ENCODE measurements around the gene CCDC194.

CCDC194 gene

DNA sequence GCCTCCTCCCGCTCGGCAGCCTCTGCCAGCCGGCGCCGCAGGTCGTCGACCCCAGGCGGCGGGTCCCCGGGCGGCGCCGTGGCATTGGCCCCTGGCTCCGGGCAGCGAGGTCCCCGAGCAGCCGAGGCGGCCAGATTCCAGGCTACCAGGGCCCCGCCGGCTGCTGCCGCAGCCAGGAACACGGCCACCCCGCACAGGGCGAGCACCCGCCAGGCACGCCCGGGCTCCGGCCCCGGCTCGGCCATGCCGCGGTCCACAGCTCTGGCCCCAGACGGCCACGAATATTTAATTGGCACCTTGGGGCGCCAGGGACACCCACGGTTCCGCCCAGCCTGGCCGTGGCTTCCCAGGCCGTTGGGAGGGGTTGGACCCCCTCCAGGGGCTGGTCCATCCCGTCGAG lies at the start of gene CCDC194:
CCDC194 (minus strand) TSS at position 283 of the 400 bp plus-strand sequence; CDS start at position 245, 38 bp downstream.
- H3K9me3 Mint-ChIP-seq, result peaks cover 0 to under 1% of the 10 kb centered on the region in 2 donors
- H3K4me1 Mint-ChIP-seq, result peaks cover 20 to 28% of the 10 kb centered on the region in 2 donors
- H3K27ac Mint-ChIP-seq, result no peak within 1 kb of the TSS
- peaks cover 4 to 6% of the 10 kb centered on the region in 2 donors for H3K27me3 Mint-ChIP-seq
- H3K36me3 Mint-ChIP-seq, result peaks cover 7 to 20% of the 10 kb centered on the region in 2 donors
- DNase-seq, result no peak
- ATAC-seq (replicated peaks), result no peak
- H3K4me3 Mint-ChIP-seq, result peak within 1 kb of the TSS in 1 of 2 donors; percentile 46

DNA sequence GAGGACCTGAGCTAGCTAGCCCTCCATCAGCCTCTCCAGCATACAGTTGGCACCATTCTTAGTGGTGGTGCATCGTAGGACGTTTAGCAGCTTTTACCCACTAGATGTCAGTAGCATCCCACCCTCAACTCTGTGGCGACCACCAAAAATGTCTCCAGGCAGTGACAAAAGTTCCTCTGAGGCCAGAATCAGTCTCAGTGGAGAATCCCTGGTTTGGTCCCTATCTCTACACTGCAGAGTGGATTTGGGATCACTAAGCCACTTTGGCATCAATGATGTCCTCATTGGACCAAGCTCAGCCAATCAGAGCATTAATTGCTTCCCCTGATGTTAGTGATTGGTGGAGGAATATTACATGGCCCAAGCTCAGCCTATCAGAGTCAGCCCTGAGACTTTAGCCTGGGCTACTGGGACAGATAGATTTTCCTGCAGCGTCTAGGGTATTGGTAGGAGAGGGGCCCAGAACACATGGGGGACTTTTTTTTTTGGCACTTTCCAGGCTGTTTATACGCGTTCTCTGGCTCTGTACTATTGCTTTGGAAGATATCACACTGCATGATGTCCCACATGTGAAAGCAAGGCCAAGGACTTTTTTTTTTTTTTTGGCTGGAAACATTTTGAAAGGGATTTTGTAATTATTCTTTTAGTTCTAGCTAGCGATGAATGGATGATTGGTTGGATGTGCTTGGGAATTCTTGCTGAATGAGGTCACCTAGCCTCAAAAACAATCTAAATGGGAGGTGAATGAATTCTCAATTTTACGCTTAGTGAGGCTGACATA lies 47.4 kb upstream of the CCDC194 start:
- H3K4me3 Mint-ChIP-seq, result no peak overlapping the region
- DNase-seq, result no peak
- ATAC-seq (replicated peaks), result peak; percentile 63 to 77
- no peaks in the 10 kb centered on the region for H3K9me3 Mint-ChIP-seq
- H3K27me3 Mint-ChIP-seq, result peaks cover 0 to 5% of the 10 kb centered on the region in 2 donors
- no peak overlapping the region for H3K27ac Mint-ChIP-seq
- H3K36me3 Mint-ChIP-seq, result no peaks in the 10 kb centered on the region
- no peaks in the 10 kb centered on the region for H3K4me1 Mint-ChIP-seq

GRCh38 chr19:17436874-17437267 lies 42.9 kb upstream of the CCDC194 start:
- Mint-ChIP-seq H3K4me3 (no peak overlapping the region), H3K9me3 (no peaks in the 10 kb centered on the region), H3K36me3 (no peaks in the 10 kb centered on the region), H3K4me1 (no peaks in the 10 kb centered on the region), H3K27ac (no peak overlapping the region), H3K27me3 (peaks cover 0 to 5% of the 10 kb centered on the region in 2 donors)
- ATAC-seq (replicated peaks), result no peak
- DNase-seq, result no peak

GRCh38 chr19:17436094-17436873 lies 42.3 kb upstream of the CCDC194 start:
- Mint-ChIP-seq H3K9me3 (no peaks in the 10 kb centered on the region), H3K4me3 (no peak overlapping the region), H3K27ac (no peak overlapping the region), H3K36me3 (no peaks in the 10 kb centered on the region), H3K27me3 (peaks cover 0 to 5% of the 10 kb centered on the region in 2 donors), H3K4me1 (no peaks in the 10 kb centered on the region)
- DNase-seq (no peak), ATAC-seq (replicated peaks) (no peak)

- no peak for ATAC-seq (replicated peaks)
- no peak for DNase-seq
- no peaks in the 10 kb centered on the region for H3K4me1 Mint-ChIP-seq
- no peaks in the 10 kb centered on the region for H3K36me3 Mint-ChIP-seq
- H3K9me3 Mint-ChIP-seq, result no peaks in the 10 kb centered on the region
- H3K27ac Mint-ChIP-seq, result no peak overlapping the region
- no peak overlapping the region for H3K4me3 Mint-ChIP-seq
- H3K27me3 Mint-ChIP-seq, result peaks cover 0 to 5% of the 10 kb centered on the region in 2 donors
These were observed 41.2 kb upstream of the CCDC194 start for GRCh38 chr19:17435218-17435617.

- ATAC-seq (replicated peaks), result no peak
- no peak overlapping the region for H3K27ac Mint-ChIP-seq
- no peak overlapping the region for H3K4me3 Mint-ChIP-seq
- no peaks in the 10 kb centered on the region for H3K9me3 Mint-ChIP-seq
- H3K4me1 Mint-ChIP-seq, result no peaks in the 10 kb centered on the region
- H3K36me3 Mint-ChIP-seq, result no peaks in the 10 kb centered on the region
- H3K27me3 Mint-ChIP-seq, result no peaks in the 10 kb centered on the region
- no peak for DNase-seq
These were observed 37.4 kb upstream of the CCDC194 start for GRCh38 chr19:17431417-17431816.

- Mint-ChIP-seq H3K9me3 (no peaks in the 10 kb centered on the region), H3K36me3 (peaks cover 0 to 2% of the 10 kb centered on the region in 2 donors), H3K4me3 (no peak overlapping the region), H3K4me1 (peaks cover 5% of the 10 kb centered on the region in 2 donors), H3K27me3 (no peaks in the 10 kb centered on the region), H3K27ac (no peak overlapping the region)
- no peak for ATAC-seq (replicated peaks)
- no peak for DNase-seq
These were observed 35.7 kb upstream of the CCDC194 start for GRCh38 chr19:17429641-17430113.

GRCh38 chr19:17424743-17425365 lies 30.9 kb upstream of the CCDC194 start:
- H3K4me1 Mint-ChIP-seq, result peaks cover 11 to 21% of the 10 kb centered on the region in 2 donors
- peaks cover 5 to 12% of the 10 kb centered on the region in 2 donors for H3K36me3 Mint-ChIP-seq
- H3K27me3 Mint-ChIP-seq, result no peaks in the 10 kb centered on the region
- no peak overlapping the region for H3K4me3 Mint-ChIP-seq
- H3K27ac Mint-ChIP-seq, result peak overlapping the region; percentile 65
- H3K9me3 Mint-ChIP-seq, result no peaks in the 10 kb centered on the region
- no peak for DNase-seq
- ATAC-seq (replicated peaks), result peak; percentile 65 to 67

GRCh38 chr19:17423429-17424208 lies 29.6 kb upstream of the CCDC194 start:
- Mint-ChIP-seq H3K9me3 (no peaks in the 10 kb centered on the region), H3K4me3 (no peak overlapping the region), H3K27me3 (no peaks in the 10 kb centered on the region), H3K36me3 (peaks cover 5 to 12% of the 10 kb centered on the region in 2 donors), H3K4me1 (peaks cover 17 to 29% of the 10 kb centered on the region in 2 donors), H3K27ac (no peak overlapping the region)
- ATAC-seq (replicated peaks) (no peak), DNase-seq (no peak)

GRCh38 chr19:17421942-17422341 lies 27.9 kb upstream of the CCDC194 start:
- DNase-seq, result no peak

DNA sequence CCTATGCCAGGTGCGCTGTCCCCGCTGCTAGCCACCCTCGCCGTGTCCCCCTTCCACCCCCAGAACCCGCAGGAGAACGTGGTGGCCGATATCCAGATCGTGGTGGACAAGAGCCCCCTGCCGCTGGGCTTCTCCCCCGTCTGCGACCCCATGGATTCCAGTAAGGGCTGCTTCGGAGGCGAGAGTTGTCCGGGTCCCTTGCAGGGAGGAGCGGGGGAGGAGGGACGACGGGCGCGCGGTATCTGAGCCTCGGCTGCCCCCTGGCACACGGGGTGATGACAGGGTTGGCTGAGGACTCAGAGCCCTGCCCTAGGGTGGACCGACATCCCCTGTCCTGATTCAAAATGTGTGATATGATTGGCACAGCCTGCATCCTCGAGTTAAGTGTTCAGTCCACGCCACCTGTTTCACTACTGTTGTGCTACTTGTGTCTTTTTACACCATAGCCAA lies 26.5 kb upstream of the CCDC194 start:
- no peaks in the 10 kb centered on the region for H3K9me3 Mint-ChIP-seq
- ATAC-seq (replicated peaks), result peak; percentile 30
- peak overlapping the region; percentile 92 for H3K27ac Mint-ChIP-seq
- H3K4me3 Mint-ChIP-seq, result peak overlapping the region; percentile 93 to 95
- DNase-seq, result no peak
- peaks cover 18 to 28% of the 10 kb centered on the region in 2 donors for H3K36me3 Mint-ChIP-seq
- no peaks in the 10 kb centered on the region for H3K27me3 Mint-ChIP-seq
- peaks cover 17 to 29% of the 10 kb centered on the region in 2 donors for H3K4me1 Mint-ChIP-seq

More at GRCh38 chr19:17421942-17422341, 27.9 kb upstream of the CCDC194 start:
- H3K36me3 Mint-ChIP-seq, result peaks cover 11 to 20% of the 10 kb centered on the region in 2 donors
- ATAC-seq (replicated peaks), result no peak
- H3K27ac Mint-ChIP-seq, result no peak overlapping the region
- H3K4me3 Mint-ChIP-seq, result no peak overlapping the region
- no peaks in the 10 kb centered on the region for H3K9me3 Mint-ChIP-seq
- no peaks in the 10 kb centered on the region for H3K27me3 Mint-ChIP-seq
- H3K4me1 Mint-ChIP-seq, result peaks cover 17 to 29% of the 10 kb centered on the region in 2 donors

DNA sequence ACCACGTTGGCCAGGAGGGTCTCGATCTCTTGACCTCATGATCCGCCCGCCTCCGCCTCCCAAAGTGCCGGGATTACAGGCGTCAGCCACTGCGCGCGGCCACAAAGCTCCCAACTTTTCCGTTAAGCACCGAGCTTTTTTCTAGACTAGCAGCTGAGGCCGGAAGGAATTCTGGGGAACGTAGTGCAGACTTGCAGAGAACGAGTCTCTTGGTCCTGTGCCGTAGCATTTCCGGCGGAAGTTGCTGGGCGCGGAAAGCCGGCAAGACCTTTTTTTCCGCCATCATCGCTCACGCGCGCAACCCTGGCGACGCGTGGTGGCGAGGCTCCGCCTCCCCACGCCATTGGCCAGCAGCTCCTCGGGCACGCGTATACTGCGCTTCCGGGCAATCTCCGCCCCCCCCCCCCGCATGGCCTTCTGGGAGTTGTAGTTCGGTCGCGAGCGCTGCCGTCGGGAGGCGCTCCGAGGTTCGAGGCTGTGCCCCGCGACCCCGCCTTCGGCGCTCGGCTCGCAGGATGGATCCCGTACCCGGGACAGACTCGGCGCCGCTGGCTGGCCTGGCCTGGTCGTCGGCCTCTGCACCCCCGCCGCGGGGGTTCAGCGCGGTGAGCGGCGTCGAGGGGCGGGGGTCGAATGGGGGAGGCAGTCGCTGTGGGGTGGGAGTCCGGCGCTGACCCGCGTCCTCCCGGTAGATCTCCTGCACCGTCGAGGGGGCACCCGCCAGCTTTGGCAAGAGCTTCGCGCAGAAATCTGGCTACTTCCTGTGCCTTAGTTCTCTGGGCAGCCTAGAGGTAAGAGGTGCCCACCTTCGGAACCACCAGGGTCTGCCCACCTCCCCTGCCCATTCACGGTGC lies 25.9 kb upstream of the CCDC194 start, which contains the start of gene MVB12A:
MVB12A (plus strand) TSS at position 427 of the 854 bp plus-strand sequence; CDS start at position 516, 89 bp downstream.
- H3K27me3 Mint-ChIP-seq, result no peaks in the 10 kb centered on the region
- H3K27ac Mint-ChIP-seq, result peak within 1 kb of the TSS; percentile 95
- peak within 1 kb of the TSS; percentile 93 to 95 for H3K4me3 Mint-ChIP-seq
- H3K4me1 Mint-ChIP-seq, result peaks cover 14 to 26% of the 10 kb centered on the region in 2 donors
- no peaks in the 10 kb centered on the region for H3K9me3 Mint-ChIP-seq
- H3K36me3 Mint-ChIP-seq, result peaks cover 19 to 32% of the 10 kb centered on the region in 2 donors
- DNase-seq, result peak; percentile 95
- peak; percentile 93 to 96 for ATAC-seq (replicated peaks)
